HCT116 (cell line): ENCODE results near the gene RBM47. TPM values are rescaled to one million over a fixed set of nuclear protein-coding genes. Genes with fewer than 3 reads are reported as not detected.

Source experiments
- ATAC-seq: fragments of 200-7000 bp; cut with Tn5 transposase; 2 replicates; pipeline ENCODE4 v1.9.1; 2020; ENCODE audit warnings: mild to moderate bottlenecking, moderate library complexity
- BruUV-seq: library from RNA; stranded (reverse); fragments of 400-500 nt; replicated peaks from 2 replicates; lab custom pipeline; 2021; lab: Mats Ljungman, UMichigan
- CTCF ChIA-PET: fragments of 300-600 bp; sonication (Branson Sonifier 250); formaldehyde crosslinking; loops from one replicate; lab custom pipeline; 2021; ENCODE audit warnings: antibody characterized with exemption; lab: Charles Lee
- POLR2A ChIA-PET: fragments of 300-600, 350-600 bp; sonication (Branson Sonifier 250); formaldehyde crosslinking; loops from one replicate; lab custom pipeline; 2021; ENCODE audit warnings: antibody characterized with exemption; lab: Charles Lee
- RAD21 ChIA-PET, 2 experiments: fragments of 300-600 bp; sonication (Branson Sonifier 250); formaldehyde crosslinking; loops; one replicate each; lab custom pipeline; 2023; ENCODE audit warnings: low total read pairs in 2 of 2; ENCODE audit not compliant: uncharacterized antibody in 2 of 2, unreplicated experiment in 2 of 2, low non-redundant PET in 1 of 2; lab: Charles Lee
- DNase-seq: peaks from one replicate; pipeline ENCODE4 v3.0.0-alpha.2; 2010; ENCODE audit warnings: low read depth, low spot score
- H2AFZ ChIP-seq: fragments of 200-600 bp; shearing (Covaris generic), sonication (generic); 2 replicates; pipeline ENCODE4 v1.6.1; 2017; ENCODE audit warnings: low read depth, mixed run types, mixed read lengths, antibody characterized with exemption, low read length; ENCODE audit not compliant: poor library complexity, severe bottlenecking
- H3K27ac ChIP-seq: 2 replicates; pipeline ENCODE4 v1.5.1; 2012; ENCODE audit warnings: low read depth, low read length
- H3K27me3 ChIP-seq: fragments of 200-600 bp; sonication (generic); 2 replicates; pipeline ENCODE4 v1.6.1; 2016; ENCODE audit warnings: mixed run types, low read length, mixed read lengths; ENCODE audit not compliant: insufficient read depth
- H3K36me3 ChIP-seq, 2 experiments: fragments of 200-500 bp in 1 of 2; fragments of 200-600 bp in 1 of 2; sonication (Bioruptor generic) in 1 of 2; sonication (generic) in 1 of 2; 2 replicates each; pipeline versions ENCODE4 v1.5.1 to v1.6.1; 2014 to 2016; ENCODE audit warnings: low read length in 2 of 2, inconsistent platforms in 1 of 2, mixed read lengths in 1 of 2, mixed run types in 1 of 2; ENCODE audit not compliant: insufficient read depth in 2 of 2, control insufficient read depth in 1 of 2
- H3K4me1 ChIP-seq, 2 experiments: fragments of 200-600 bp in 1 of 2; sonication (generic) in 1 of 2; 2 replicates each; pipeline versions ENCODE4 v1.5.1 to v1.6.1; 2012 to 2017; ENCODE audit warnings: low read length in 2 of 2, inconsistent platforms in 1 of 2, mild to moderate bottlenecking in 1 of 2, mixed read lengths in 1 of 2, mixed run types in 1 of 2, moderate library complexity in 1 of 2; ENCODE audit not compliant: insufficient read depth in 2 of 2, control insufficient read depth in 1 of 2
- H3K4me2 ChIP-seq: fragments of 200-600 bp; sonication (generic); 2 replicates; pipeline ENCODE4 v1.6.1; 2017; ENCODE audit warnings: mixed run types, low read length, mixed read lengths
- H3K4me3 ChIP-seq, 2 experiments: fragments of 200-600 bp in 1 of 2; sonication (generic) in 1 of 2; replicated peaks in 1 of 2; 2 replicates each; pipeline ENCODE4 v1.5.1; 2011 to 2016; ENCODE audit warnings: low read length in 2 of 2, control low read depth in 1 of 2, low read depth in 1 of 2, mild to moderate bottlenecking in 1 of 2, mixed read lengths in 1 of 2, mixed run types in 1 of 2
- H3K79me2 ChIP-seq: fragments of 200-600 bp; sonication (generic); 2 replicates; pipeline ENCODE4 v1.6.1; 2017; ENCODE audit warnings: mild to moderate bottlenecking, mixed run types, low read length, moderate library complexity, mixed read lengths; ENCODE audit not compliant: insufficient read depth
- H3K9ac ChIP-seq: fragments of 200-600 bp; sonication (generic); 2 replicates; pipeline ENCODE4 v1.6.1; 2016; ENCODE audit warnings: low read length, mixed read lengths
- H3K9me2 ChIP-seq: fragments of 200-600 bp; sonication (generic), shearing (Covaris generic); 2 replicates; pipeline ENCODE4 v1.6.1; 2017; ENCODE audit warnings: mixed run types, mild to moderate bottlenecking, moderate library complexity; ENCODE audit not compliant: insufficient read depth
- H3K9me3 ChIP-seq, 2 experiments: fragments of 200-500 bp in 1 of 2; fragments of 200-600 bp in 1 of 2; sonication (Bioruptor generic) in 1 of 2; sonication (generic) in 1 of 2; 2 replicates each; pipeline ENCODE4 v1.6.1; 2014 to 2017; ENCODE audit warnings: low read length in 2 of 2, mixed read lengths in 2 of 2, inconsistent platforms in 1 of 2, low read depth in 1 of 2, mild to moderate bottlenecking in 1 of 2, mixed run types in 1 of 2, moderate library complexity in 1 of 2; ENCODE audit not compliant: control insufficient read depth in 1 of 2, insufficient read depth in 1 of 2
- H4K20me1 ChIP-seq: fragments of 200-600 bp; sonication (generic), shearing (Covaris generic); 2 replicates; pipeline ENCODE4 v1.6.1; 2017; ENCODE audit warnings: mixed run types, mild to moderate bottlenecking, moderate library complexity; ENCODE audit not compliant: insufficient read depth
- ATF3 ChIP-seq: IDR thresholded peaks from 2 replicates; pipeline ENCODE4 v1.6.1; 2012
- EGR1 ChIP-seq: IDR thresholded peaks from 2 replicates; pipeline ENCODE4 v1.6.1; 2012; ENCODE audit warnings: low read depth
- ELF1 ChIP-seq: IDR thresholded peaks from 2 replicates; pipeline ENCODE4 v1.6.1; 2012; ENCODE audit warnings: low read depth, borderline replicate concordance
- EZH2 ChIP-seq: fragments of 200-600 bp; sonication (generic); IDR thresholded peaks from 2 replicates; pipeline ENCODE4 v1.6.1; 2017; ENCODE audit warnings: antibody characterized with exemption, mixed run types
- EZH2phosphoT487 ChIP-seq: fragments of 200-600 bp; IDR thresholded peaks from 2 replicates; pipeline ENCODE4 v1.6.1; 2018; ENCODE audit warnings: antibody characterized with exemption, borderline replicate concordance
- JUND ChIP-seq: IDR thresholded peaks from 2 replicates; pipeline ENCODE4 v1.6.1; 2012
- POLR2AphosphoS5 ChIP-seq: IDR thresholded peaks from 2 replicates; pipeline ENCODE4 v1.6.1; 2011; ENCODE audit warnings: mild to moderate bottlenecking, low read depth, low read length, moderate library complexity
- RAD21 ChIP-seq: IDR thresholded peaks from 2 replicates; pipeline ENCODE4 v1.6.1; 2012; ENCODE audit warnings: low read depth, mild to moderate bottlenecking
- TCF7L2 ChIP-seq: IDR thresholded peaks from 2 replicates; pipeline ENCODE4 v1.7.0; 2011; ENCODE audit warnings: borderline replicate concordance, inconsistent platforms; ENCODE audit not compliant: insufficient read depth, insufficient read length; ENCODE audit errors: extremely low read depth
- YY1 ChIP-seq: IDR thresholded peaks from 2 replicates; pipeline ENCODE4 v1.6.1; 2011; ENCODE audit warnings: low read length, low read depth, moderate library complexity, mild to moderate bottlenecking; ENCODE audit not compliant: insufficient replicate concordance; ENCODE audit errors: extremely low read depth
- ZFX ChIP-seq: fragments of 450-650 bp; IDR thresholded peaks from 2 replicates; pipeline ENCODE4 v1.6.1; 2017
- ZNF274 ChIP-seq: fragments of 200-500 bp; sonication (Bioruptor generic); IDR thresholded peaks from 2 replicates; pipeline ENCODE4 v1.6.1; 2014; ENCODE audit warnings: mild to moderate bottlenecking, low read depth, low read length, inconsistent platforms
- intact Hi-C: fragments of 100-400 bp; cut with micrococcal nuclease; formaldehyde crosslinking; loops from 2 replicates; pipeline ENCODE4 v1.10.0; 2022
- total RNA-seq: library from RNA; stranded (reverse); gene quantifications from one replicate; pipeline ENCODE4 v1.2.1, GENCODE V29; 2021; ENCODE audit not compliant: unreplicated experiment

The RBM47 gene
- total RNA-seq, 1 experiment from 2014 or later = 22.2 TPM

- H3K27me3 ChIP-seq = no peaks in the 10 kb centered on the region
- ChIA-PET CTCF (no interaction called here), POLR2A (no interaction called here), RAD21 (no interaction called here)
- H3K27ac ChIP-seq = no peak overlapping the region
- H3K4me1 ChIP-seq = peaks cover 3 to 12% of the 10 kb centered on the region in 2 experiments; a peak in 2 of 4 replicates
- no peak overlapping the region for H3K4me2 ChIP-seq
- H3K9ac ChIP-seq = no peak overlapping the region
- H3K9me3 ChIP-seq = no peaks in the 10 kb centered on the region
- no peak overlapping the region for H2AFZ ChIP-seq
- no peak for TF ChIP-seq EZH2
- TF ChIP-seq ZFX = no peak
- no peak for TF ChIP-seq EZH2phosphoT487
- TF ChIP-seq ATF3 = no peak
- no peak for TF ChIP-seq ZNF274
- TF ChIP-seq ELF1 = no peak
- TF ChIP-seq YY1 = no peak
- BruUV-seq = no TSS peak
- no peak overlapping the region for H3K4me3 ChIP-seq
- ATAC-seq = no peak
- intact Hi-C loops = no loop called here
- H3K9me2 ChIP-seq = no peaks in the 10 kb centered on the region
- H3K79me2 ChIP-seq = no peaks in the 10 kb centered on the region
- no peaks in the 10 kb centered on the region for H3K36me3 ChIP-seq
- H4K20me1 ChIP-seq = no peaks in the 10 kb centered on the region
- DNase-seq = no peak
Observed at GRCh38 chr4:40493160-40493559, 136.5 kb downstream of the RBM47 start.

DNA sequence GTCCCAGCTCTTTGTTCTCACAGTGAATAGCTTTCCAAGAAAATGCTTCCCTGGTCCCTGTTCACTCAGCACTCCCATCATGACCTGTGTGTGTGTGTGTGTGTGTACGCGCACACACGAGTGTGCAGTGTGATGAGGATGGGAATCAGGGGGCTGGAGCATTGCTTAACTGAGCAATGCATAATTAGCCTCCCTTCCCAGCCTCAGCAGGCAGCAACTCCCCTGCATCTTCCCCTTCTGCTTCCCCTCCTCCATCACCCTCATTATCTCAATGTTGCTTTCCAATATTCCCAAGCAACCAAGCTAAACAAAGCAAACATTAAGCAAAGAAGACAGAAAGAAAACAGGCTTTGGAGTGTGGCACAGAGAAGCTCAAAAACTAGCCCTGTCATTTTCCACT is 137.0 kb downstream of the RBM47 start:
- Histone ChIP-seq H2AFZ (no peak overlapping the region), H3K9me3 (no peaks in the 10 kb centered on the region), H3K9me2 (no peaks in the 10 kb centered on the region), H3K27me3 (no peaks in the 10 kb centered on the region), H4K20me1 (no peaks in the 10 kb centered on the region), H3K36me3 (no peaks in the 10 kb centered on the region), H3K4me3 (no peak overlapping the region), H3K4me1 (peaks cover 3 to 12% of the 10 kb centered on the region in 2 experiments; a peak in 2 of 4 replicates), H3K4me2 (no peak overlapping the region), H3K27ac (no peak overlapping the region), H3K79me2 (no peaks in the 10 kb centered on the region), H3K9ac (no peak overlapping the region)
- ATAC-seq (no peak), DNase-seq (no peak)
- BruUV-seq = no TSS peak
- POLR2A ChIA-PET = no interaction called here
- CTCF ChIA-PET = no interaction called here
- intact Hi-C loops = no loop called here
- RAD21 ChIA-PET = no interaction called here
- TF ChIP-seq JUND (no peak), EZH2phosphoT487 (no peak), EGR1 (no peak), POLR2AphosphoS5 (no peak), TCF7L2 (no peak), ATF3 (no peak), YY1 (no peak), ZNF274 (no peak), RAD21 (no peak), EZH2 (no peak)
